ENCODE results near the gene RNF183. TPM values are rescaled to one million over a fixed set of nuclear protein-coding genes. Genes with fewer than 3 reads are reported as not detected.

The RNF183 gene
- total RNA-seq, 3 donors from 2014 or later = 0.98 to 3.5 TPM; not detected in 1

GRCh38 chr9:113328045-113328782, 25.0 kb upstream of the RNF183 start:
- no peak for TF ChIP-seq CTCF (IDR thresholded peaks at IDR 0.05)
- DNase-seq (ENCODE audit: low spot score in 2 of 2) = no peak
- intact Hi-C loops (cut with DNase I; ENCODE audit: low total_unique reads) = no loop called here

GRCh38 chr9:113326230-113326629, 23.1 kb upstream of the RNF183 start:
- H3K4me1 ChIP-seq = no peaks in the 10 kb centered on the region
- no peaks in the 10 kb centered on the region for H3K36me3 ChIP-seq
- H3K27ac ChIP-seq = no peak overlapping the region
- no peak overlapping the region for H3K4me3 ChIP-seq
- no peak for TF ChIP-seq POLR2AphosphoS5 (IDR thresholded peaks at IDR 0.05)
- no peak for TF ChIP-seq POLR2A (IDR thresholded peaks at IDR 0.05)
- no peak for TF ChIP-seq CTCF (IDR thresholded peaks at IDR 0.05)
- no peaks in the 10 kb centered on the region for H3K27me3 ChIP-seq
- no peak for DNase-seq (ENCODE audit: low spot score in 2 of 2)
- H3K9me3 ChIP-seq = no peaks in the 10 kb centered on the region
- intact Hi-C loops (cut with DNase I; ENCODE audit: low total_unique reads) = no loop called here

More at GRCh38 chr9:113328045-113328782, 25.0 kb upstream of the RNF183 start:
- Histone ChIP-seq H3K4me3 (no peak overlapping the region), H3K36me3 (no peaks in the 10 kb centered on the region), H3K4me1 (no peaks in the 10 kb centered on the region), H3K27ac (no peak overlapping the region), H3K27me3 (no peaks in the 10 kb centered on the region), H3K9me3 (no peaks in the 10 kb centered on the region)

- intact Hi-C loops (cut with DNase I; ENCODE audit: low total_unique reads) = no loop called here
- no peak for DNase-seq (ENCODE audit: low spot score in 2 of 2)
- Histone ChIP-seq H3K27ac (no peak overlapping the region), H3K27me3 (no peaks in the 10 kb centered on the region), H3K9me3 (no peaks in the 10 kb centered on the region), H3K4me1 (no peaks in the 10 kb centered on the region), H3K4me3 (no peak overlapping the region), H3K36me3 (no peaks in the 10 kb centered on the region)
- no peak for TF ChIP-seq CTCF (IDR thresholded peaks at IDR 0.05)
- no peak for TF ChIP-seq POLR2AphosphoS5 (IDR thresholded peaks at IDR 0.05)
- no peak for TF ChIP-seq POLR2A (IDR thresholded peaks at IDR 0.05)
Measured at GRCh38 chr9:113322671-113323070, 19.5 kb upstream of the RNF183 start.

GRCh38 chr9:113320051-113320450, 16.9 kb upstream of the RNF183 start:
- TF ChIP-seq POLR2A (IDR thresholded peaks at IDR 0.05) (no peak), POLR2AphosphoS5 (IDR thresholded peaks at IDR 0.05) (no peak), CTCF (IDR thresholded peaks at IDR 0.05) (no peak)

GRCh38 chr9:113319054-113319453, 15.9 kb upstream of the RNF183 start:
- Histone ChIP-seq H3K4me1 (no peaks in the 10 kb centered on the region), H3K36me3 (no peaks in the 10 kb centered on the region), H3K27me3 (no peaks in the 10 kb centered on the region), H3K4me3 (no peak overlapping the region), H3K27ac (no peak overlapping the region), H3K9me3 (no peaks in the 10 kb centered on the region)
- intact Hi-C loops (cut with DNase I; ENCODE audit: low total_unique reads) = no loop called here
- no peak for DNase-seq (ENCODE audit: low spot score in 2 of 2)
- TF ChIP-seq POLR2A (IDR thresholded peaks at IDR 0.05) (no peak), POLR2AphosphoS5 (IDR thresholded peaks at IDR 0.05) (no peak), CTCF (IDR thresholded peaks at IDR 0.05) (no peak)

More at GRCh38 chr9:113320051-113320450, 16.9 kb upstream of the RNF183 start:
- Histone ChIP-seq H3K27me3 (no peaks in the 10 kb centered on the region), H3K4me1 (no peaks in the 10 kb centered on the region), H3K4me3 (no peak overlapping the region), H3K27ac (no peak overlapping the region), H3K9me3 (no peaks in the 10 kb centered on the region), H3K36me3 (no peaks in the 10 kb centered on the region)
- intact Hi-C loops (cut with DNase I; ENCODE audit: low total_unique reads) = no loop called here
- DNase-seq (ENCODE audit: low spot score in 2 of 2) = no peak

Data from breast epithelium (tissue), 4 donors.